GM18873 (cell line): ENCODE data around the gene VWA5B2.
"Not testable (repeated sequence)": the region's sequence is repeated elsewhere in the genome, so short reads cannot be mapped to it uniquely, and the experiment has no call there.

Source experiments
- ATAC-seq: cut with Tn5 transposase; IDR thresholded peaks from one replicate; pipeline ENCODE4 v1.9.1; 2021; ENCODE audit warnings: mild to moderate bottlenecking, moderate library complexity, moderate number of reproducible peaks; ENCODE audit not compliant: unreplicated experiment, low FRiP score

Gene VWA5B2

DNA sequence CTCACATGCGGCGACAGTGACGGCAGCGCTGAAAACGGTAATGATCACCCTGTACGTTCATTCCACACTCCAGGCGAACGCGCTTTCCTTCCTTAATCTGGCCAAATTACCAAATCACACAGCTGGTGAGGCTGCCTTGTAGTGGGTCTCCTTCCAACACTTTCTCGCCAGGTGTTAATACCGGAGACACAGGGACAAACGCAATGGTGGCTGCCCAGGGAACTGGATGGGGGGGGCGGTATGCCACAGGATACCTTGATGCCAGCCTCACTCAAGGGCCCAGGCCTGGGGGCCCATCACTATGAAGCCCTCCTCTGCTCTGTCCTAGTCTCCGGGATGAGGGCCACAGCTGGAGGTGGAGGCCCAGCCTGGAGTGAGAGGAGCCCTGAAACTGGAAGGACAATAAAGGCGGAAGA is 33.4 kb downstream of the VWA5B2 start:
- ATAC-seq = no peak

DNA sequence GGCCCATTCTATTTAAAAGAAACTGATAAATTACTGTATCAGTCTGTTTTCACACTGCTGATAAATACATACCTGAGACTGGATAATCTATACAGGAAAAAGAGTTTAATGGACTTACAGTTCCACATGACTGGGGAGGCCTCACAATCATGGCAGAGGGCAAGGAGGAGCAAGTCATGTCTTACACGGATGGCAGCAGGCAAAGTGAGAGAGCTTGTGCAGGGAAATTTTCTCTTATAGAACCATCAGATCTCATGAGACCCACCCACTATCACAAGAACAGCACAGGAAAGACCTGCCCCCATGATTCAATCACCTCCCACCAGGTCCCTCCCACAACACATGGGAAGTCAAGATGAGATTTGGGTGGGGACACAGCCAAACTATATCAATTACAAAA is 37.9 kb downstream of the VWA5B2 start:
- ATAC-seq = not testable (repeated sequence)

DNA sequence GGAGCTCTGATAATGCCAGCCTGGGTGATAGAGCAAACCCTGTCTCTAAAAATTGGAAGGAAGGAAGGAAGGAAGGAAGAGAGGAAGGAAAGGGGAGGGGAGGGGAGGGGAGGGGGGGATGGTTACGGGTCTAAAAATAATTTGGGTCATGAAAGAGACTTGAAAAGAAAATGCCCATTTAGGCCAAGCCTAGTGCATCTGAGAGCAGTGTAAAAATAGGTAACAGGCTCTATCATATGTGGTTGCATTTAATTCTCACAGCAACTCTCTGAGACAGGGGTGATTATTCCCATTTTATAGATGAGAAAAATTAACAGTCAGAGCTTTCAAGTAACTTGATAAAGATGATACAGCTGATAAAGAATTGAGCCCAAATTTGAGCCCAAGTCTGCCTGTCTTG is 42.9 kb downstream of the VWA5B2 start:
- ATAC-seq = no peak

DNA sequence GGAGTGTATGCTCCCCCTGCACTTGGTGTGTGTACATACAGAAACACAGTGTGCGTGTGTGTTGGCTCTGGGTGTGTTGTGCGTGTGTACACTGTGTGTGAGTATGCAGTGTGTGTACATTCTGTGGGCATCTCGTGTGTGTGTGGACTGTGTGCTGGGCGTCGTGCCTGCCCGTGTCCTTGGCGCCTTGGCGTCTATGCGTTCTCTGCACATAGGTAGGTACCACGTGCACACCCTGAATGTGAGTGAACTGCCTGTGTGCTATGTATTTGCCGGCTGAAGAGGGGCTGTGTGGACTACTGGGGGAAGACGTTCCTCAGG is 46.0 kb downstream of the VWA5B2 start:
- no peak for ATAC-seq

DNA sequence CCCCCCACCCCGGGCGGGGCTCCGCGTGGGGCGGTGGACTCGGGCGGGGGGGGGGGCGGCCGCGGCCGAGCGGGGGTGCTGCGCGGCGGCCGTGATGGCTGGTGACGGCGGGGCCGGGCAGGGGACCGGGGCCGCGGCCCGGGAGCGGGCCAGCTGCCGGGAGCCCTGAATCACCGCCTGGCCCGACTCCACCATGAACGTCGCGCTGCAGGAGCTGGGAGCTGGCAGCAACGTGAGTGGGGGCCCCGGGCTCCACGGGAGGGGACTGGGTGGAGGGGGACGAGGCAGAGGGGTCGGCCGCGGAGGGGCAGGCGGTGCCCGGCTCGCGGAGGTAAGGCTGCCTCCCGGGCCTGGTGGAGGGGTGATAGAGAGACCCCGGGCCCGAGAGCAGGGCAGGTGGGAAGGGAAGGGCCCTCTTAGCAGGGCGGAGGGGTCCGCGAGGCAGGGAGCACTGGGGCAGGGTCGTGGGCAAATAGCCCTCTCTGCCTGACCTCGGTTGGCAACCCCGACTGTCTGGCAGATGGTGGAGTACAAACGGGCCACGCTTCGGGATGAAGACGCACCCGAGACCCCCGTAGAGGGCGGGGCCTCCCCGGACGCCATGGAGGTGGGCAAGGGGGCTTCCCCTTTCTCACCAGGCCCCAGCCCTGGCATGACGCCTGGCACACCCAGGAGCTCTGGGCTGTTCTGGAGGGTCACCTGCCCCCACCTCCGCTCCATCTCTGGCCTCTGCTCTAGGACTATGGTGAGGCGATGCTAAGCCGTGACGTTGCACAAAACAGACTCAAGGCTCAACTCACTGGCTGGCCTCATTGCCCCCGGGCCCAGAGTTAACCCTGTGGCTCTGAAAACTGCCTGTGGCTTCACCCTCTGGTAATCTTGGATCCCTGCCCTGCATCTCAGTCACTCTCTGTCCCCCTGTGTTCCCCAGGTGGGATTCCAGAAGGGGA is 46.9 kb downstream of the VWA5B2 start, which contains the start of gene ECE2:
TSS of gene ECE2 (plus strand) at position 62 of the 950 bp plus-strand sequence. CDS start at position 194, 132 bp downstream.
- ATAC-seq = no peak

DNA sequence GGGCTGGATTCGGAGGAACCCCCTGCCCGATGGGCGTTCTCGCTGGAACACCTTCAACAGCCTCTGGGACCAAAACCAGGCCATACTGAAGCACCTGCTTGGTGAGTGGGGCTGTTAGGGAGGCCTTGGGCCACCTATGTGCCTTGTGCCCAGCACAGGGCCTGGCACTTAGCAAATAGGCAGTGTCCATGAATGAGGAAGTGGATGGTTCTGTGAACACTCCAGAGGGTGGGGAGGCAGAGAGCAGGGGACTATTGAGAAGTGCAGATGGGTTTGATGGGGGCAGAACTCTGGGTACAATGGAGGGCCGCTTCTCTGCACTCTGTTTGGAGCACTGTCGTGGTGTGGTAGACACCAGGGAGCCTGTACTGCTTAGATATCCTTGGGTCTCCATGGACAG is 48.0 kb downstream of the VWA5B2 start:
- ATAC-seq = no peak

DNA sequence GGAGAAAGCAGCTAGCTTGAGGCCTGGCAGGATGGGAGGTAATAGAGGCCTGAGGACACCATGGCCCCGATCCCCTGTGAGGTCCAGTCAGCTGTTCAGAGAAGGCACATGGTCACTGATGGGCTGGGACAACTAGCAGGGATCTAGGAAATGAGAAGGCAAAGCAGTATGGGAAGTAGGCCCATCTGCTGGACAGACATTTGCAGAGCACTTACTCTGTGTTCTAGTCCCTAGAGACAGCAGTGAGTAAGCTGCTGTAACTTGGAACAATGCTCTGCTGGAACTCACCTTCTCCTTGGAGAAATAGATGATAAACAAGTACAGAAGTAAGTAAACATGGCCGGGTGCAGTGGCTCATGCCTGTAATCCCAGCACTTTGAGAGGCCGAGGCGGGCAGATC is 53.6 kb downstream of the VWA5B2 start:
- ATAC-seq = no peak

DNA sequence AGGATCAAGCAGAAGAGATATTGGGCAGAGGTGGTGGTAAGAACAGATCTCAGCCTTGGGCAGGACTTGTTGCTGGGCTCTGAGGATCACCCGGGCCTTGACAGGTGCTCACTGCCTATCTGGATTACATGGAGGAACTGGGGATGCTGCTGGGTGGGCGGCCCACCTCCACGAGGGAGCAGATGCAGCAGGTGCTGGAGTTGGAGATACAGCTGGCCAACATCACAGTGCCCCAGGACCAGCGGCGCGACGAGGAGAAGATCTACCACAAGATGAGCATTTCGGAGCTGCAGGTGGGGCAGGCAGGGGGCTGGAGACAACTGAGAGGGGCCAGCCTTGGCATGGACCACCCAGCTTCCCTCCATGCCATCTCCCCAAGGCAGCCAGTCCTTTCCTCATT is 54.3 kb downstream of the VWA5B2 start:
- no peak for ATAC-seq

DNA sequence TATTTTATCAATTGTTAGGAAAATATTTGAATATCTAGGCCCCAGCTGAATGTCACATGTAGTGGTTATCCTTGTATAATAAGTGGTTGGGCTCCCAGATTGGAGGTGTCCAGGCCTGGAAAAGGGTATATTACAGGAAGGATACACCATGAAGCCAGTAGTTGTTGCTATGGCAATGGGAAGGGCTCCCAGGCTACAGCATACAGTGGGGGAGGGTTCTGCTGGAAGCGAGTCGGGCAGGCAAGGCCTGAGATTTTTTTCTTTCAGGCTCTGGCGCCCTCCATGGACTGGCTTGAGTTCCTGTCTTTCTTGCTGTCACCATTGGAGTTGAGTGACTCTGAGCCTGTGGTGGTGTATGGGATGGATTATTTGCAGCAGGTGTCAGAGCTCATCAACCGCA is 55.3 kb downstream of the VWA5B2 start:
- ATAC-seq = no peak

DNA sequence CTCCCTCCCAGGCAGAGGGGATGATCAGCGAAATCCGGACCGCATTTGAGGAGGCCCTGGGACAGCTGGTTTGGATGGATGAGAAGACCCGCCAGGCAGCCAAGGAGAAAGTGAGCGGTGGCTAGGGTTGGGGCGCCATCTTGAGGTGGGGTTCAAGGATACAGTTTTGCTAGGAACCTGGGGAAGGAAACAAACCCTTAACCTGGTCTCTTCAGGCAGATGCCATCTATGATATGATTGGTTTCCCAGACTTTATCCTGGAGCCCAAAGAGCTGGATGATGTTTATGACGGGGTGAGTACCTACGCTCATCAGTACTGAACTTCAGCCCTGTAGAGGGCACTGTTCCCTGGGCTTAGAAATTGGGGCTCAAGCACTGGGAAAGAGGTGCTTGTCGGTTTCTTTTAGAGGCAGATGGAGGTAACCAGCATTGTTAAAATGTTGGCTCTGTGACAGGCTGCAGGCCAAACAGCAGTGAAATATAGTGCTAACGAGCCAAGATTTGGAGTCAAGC is 60.1 kb downstream of the VWA5B2 start:
- no peak for ATAC-seq

DNA sequence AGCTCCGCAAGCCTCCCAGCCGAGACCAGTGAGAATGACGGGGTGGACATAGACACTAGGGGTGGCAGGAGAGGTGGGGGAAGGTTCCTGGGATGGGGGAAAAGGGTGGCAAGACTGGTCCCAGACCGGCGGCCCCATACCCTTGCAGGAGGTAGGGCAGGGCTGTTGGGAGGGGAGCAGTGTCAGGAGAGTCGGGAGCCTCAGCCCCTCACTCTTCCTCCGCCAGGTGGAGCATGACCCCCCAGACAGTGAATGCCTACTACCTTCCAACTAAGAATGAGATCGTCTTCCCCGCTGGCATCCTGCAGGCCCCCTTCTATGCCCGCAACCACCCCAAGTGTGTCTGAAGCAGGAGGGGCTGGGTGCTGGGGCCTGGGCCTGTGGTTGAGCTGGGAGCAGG is 60.9 kb downstream of the VWA5B2 start:
- no peak for ATAC-seq

DNA sequence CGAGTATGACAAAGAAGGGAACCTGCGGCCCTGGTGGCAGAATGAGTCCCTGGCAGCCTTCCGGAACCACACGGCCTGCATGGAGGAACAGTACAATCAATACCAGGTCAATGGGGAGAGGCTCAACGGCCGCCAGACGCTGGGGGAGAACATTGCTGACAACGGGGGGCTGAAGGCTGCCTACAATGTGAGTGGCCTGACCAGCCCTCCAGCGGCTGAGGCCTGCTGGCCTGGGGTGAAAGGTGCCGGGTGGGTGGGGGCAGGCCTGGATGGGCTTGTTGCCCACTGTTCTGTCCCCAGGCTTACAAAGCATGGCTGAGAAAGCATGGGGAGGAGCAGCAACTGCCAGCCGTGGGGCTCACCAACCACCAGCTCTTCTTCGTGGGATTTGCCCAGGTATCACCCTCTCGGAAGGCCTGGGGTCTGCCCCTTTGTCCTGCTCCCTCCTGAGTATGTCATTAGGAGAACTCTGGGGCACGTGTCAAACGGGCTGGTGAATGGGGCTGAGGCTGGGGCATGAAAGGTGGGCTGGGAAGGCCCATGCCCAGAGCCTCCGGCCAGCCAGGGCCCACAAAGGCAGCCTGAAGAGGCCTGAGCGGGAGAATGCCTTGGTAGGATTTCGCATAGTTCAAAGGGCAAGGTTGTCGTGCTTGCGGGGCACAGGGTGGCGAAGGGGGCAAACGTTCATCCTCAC is 61.8 kb downstream of the VWA5B2 start:
- no peak for ATAC-seq
